Trophoblast cell (in vitro differentiated cells and primary cell): ENCODE data around the gene MCEE.
A peak's percentile ranks its signal among the peaks of the same experiment; 100 is the strongest.

ENCODE experiments used
- DNase-seq, 2 donors: peaks; one replicate each; pipeline ENCODE4 v3.0.0-alpha.2; 2016
- H2AFZ ChIP-seq: 2 replicates; pipeline ENCODE4 v1.6.1; 2013; ENCODE audit warnings: low read length, moderate library complexity, mild to moderate bottlenecking; ENCODE audit not compliant: insufficient read depth, poor library complexity
- H2AK5ac ChIP-seq: 2 replicates; pipeline ENCODE4 v1.6.1; 2013; ENCODE audit warnings: mild to moderate bottlenecking, low read length
- H2BK120ac ChIP-seq: 2 replicates; pipeline ENCODE4 v1.6.1; 2013; ENCODE audit warnings: low read length, mild to moderate bottlenecking, moderate library complexity; ENCODE audit not compliant: insufficient read depth, poor library complexity
- H2BK12ac ChIP-seq: 2 replicates; pipeline ENCODE4 v1.6.1; 2013; ENCODE audit warnings: mild to moderate bottlenecking, low read length, moderate library complexity
- H2BK5ac ChIP-seq: 2 replicates; pipeline ENCODE4 v1.6.1; 2013; ENCODE audit warnings: low read length, low read depth, moderate library complexity, mild to moderate bottlenecking; ENCODE audit not compliant: poor library complexity
- H3K14ac ChIP-seq: 2 replicates; pipeline ENCODE4 v1.6.1; 2013; ENCODE audit warnings: mild to moderate bottlenecking, low read length
- H3K18ac ChIP-seq: 2 replicates; pipeline ENCODE4 v1.6.1; 2013; ENCODE audit warnings: mild to moderate bottlenecking, low read length
- H3K23ac ChIP-seq: 2 replicates; pipeline ENCODE4 v1.6.1; 2013; ENCODE audit warnings: low read length
- H3K27ac ChIP-seq: 2 replicates; pipeline ENCODE4 v1.5.1; 2013; ENCODE audit warnings: low read depth, mild to moderate bottlenecking, inconsistent platforms, low read length, moderate library complexity
- H3K27me3 ChIP-seq: 2 replicates; pipeline ENCODE4 v1.6.1; 2013; ENCODE audit warnings: inconsistent platforms, mild to moderate bottlenecking, low read length, moderate library complexity; ENCODE audit not compliant: insufficient read depth
- H3K36me3 ChIP-seq, 2 experiments: 1 replicate in 1 of 2; 2 replicates in 1 of 2; pipeline ENCODE4 v1.6.1; 2013; ENCODE audit warnings: low read length in 2 of 2, mild to moderate bottlenecking in 2 of 2, moderate library complexity in 1 of 2; ENCODE audit not compliant: insufficient read depth in 2 of 2, control insufficient read depth in 1 of 2
- H3K4ac ChIP-seq: 2 replicates; pipeline ENCODE4 v1.6.1; 2013; ENCODE audit warnings: low read depth, mild to moderate bottlenecking, low read length, moderate library complexity
- H3K4me1 ChIP-seq, 2 experiments: 1 replicate in 1 of 2; 2 replicates in 1 of 2; pipeline ENCODE4 v1.6.1; 2013; ENCODE audit warnings: low read length in 2 of 2, mild to moderate bottlenecking in 2 of 2, moderate library complexity in 1 of 2; ENCODE audit not compliant: insufficient read depth in 2 of 2, control insufficient read depth in 1 of 2
- H3K4me2 ChIP-seq: 2 replicates; pipeline ENCODE4 v1.6.1; 2013; ENCODE audit warnings: inconsistent platforms, mild to moderate bottlenecking, low read length, moderate library complexity
- H3K4me3 ChIP-seq: 2 replicates; pipeline ENCODE4 v1.5.1; 2013; ENCODE audit warnings: mild to moderate bottlenecking, low read depth, low read length, inconsistent platforms
- H3K79me1 ChIP-seq: one replicate; pipeline ENCODE4 v1.6.1; 2013; ENCODE audit warnings: low read length
- H3K79me2 ChIP-seq: 2 replicates; pipeline ENCODE4 v1.6.1; 2013; ENCODE audit warnings: low read length, mild to moderate bottlenecking; ENCODE audit not compliant: control insufficient read depth, insufficient read depth, poor library complexity
- H3K9ac ChIP-seq: 2 replicates; pipeline ENCODE4 v1.6.1; 2013; ENCODE audit warnings: mild to moderate bottlenecking, low read length
- H3K9me3 ChIP-seq: 2 replicates; pipeline ENCODE4 v1.6.1; 2013; ENCODE audit warnings: low read depth, mild to moderate bottlenecking, control low read depth, inconsistent platforms, low read length; ENCODE audit not compliant: insufficient read depth
- H4K12ac ChIP-seq: 2 replicates; pipeline ENCODE4 v1.6.1; 2013; ENCODE audit warnings: low read depth, mild to moderate bottlenecking, low read length, moderate library complexity
- H4K8ac ChIP-seq: 2 replicates; pipeline ENCODE4 v1.6.1; 2013; ENCODE audit warnings: low read depth, mild to moderate bottlenecking, low read length, moderate library complexity
- H4K91ac ChIP-seq: one replicate; pipeline ENCODE4 v1.6.1; 2013; ENCODE audit warnings: low read depth, mild to moderate bottlenecking, low read length, moderate library complexity
- WGBS: extraction: QIAGEN DNeasy Blood & Tissue Kit; methylation state at CpG from one replicate; pipeline ENCODE4 v1.1.7; 2013; ENCODE audit warnings: missing lambda C conversion rate; ENCODE audit not compliant: insufficient read length, insufficient coverage; ENCODE audit errors: extremely low coverage; 5-methylcytosine and 5-hydroxymethylcytosine counted together

MCEE gene

DNA sequence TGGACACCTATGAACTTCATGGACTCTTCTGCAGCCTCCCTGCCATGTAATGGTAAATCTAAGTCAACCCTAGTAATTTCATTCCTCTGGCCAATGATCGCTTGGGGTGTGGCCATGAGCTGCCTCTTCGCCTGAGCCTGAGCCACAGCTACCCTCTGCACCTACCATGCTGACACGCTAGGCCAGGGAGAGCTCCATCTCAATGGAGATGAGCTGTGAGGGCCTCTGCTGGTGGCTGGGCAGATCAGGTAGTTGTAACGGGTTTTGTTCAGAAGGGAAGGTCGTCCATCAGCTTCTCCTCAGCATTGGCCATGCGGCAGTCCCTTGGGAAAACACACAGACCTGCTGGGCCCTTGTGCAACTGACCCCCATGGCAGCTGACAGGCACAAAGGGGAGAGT lies 24.8 kb upstream of the MCEE start:
- Histone ChIP-seq H3K27ac (no peak overlapping the region), H2AFZ (no peak overlapping the region)

GRCh38 chr2:71154279-71154678 lies 24.2 kb upstream of the MCEE start:
- no peak overlapping the region for H2BK12ac ChIP-seq
- H4K8ac ChIP-seq = no peak overlapping the region
- H3K4me3 ChIP-seq = no peak overlapping the region
- no peak overlapping the region for H3K14ac ChIP-seq
- no peak overlapping the region for H4K12ac ChIP-seq
- WGBS = no CpG with 5 or more reads among the region's 8 CpGs
- peaks cover 5 to 10% of the 10 kb centered on the region in 2 experiments for H3K36me3 ChIP-seq
- no peaks in the 10 kb centered on the region for H3K79me2 ChIP-seq
- H2BK5ac ChIP-seq = no peak overlapping the region
- H3K18ac ChIP-seq = no peak overlapping the region
- no peaks in the 10 kb centered on the region for H3K79me1 ChIP-seq
- no peak overlapping the region for H3K9ac ChIP-seq
- H2BK120ac ChIP-seq = no peak overlapping the region
- no peak overlapping the region for H2AK5ac ChIP-seq
- no peak overlapping the region for H3K4me2 ChIP-seq
- no peak overlapping the region for H3K23ac ChIP-seq
- no peak overlapping the region for H4K91ac ChIP-seq
- no peaks in the 10 kb centered on the region for H3K27me3 ChIP-seq
- H3K4ac ChIP-seq = no peak overlapping the region
- no peaks in the 10 kb centered on the region for H3K9me3 ChIP-seq
- no peak overlapping the region for H2AFZ ChIP-seq
- no peak overlapping the region for H3K27ac ChIP-seq
- DNase-seq = no peak
- H3K4me1 ChIP-seq = peaks cover 0 to 2% of the 10 kb centered on the region in 2 experiments

More for the DNA sequence above, 24.8 kb upstream of the MCEE start:
- no peak overlapping the region for H3K23ac ChIP-seq
- H2BK5ac ChIP-seq = no peak overlapping the region
- no peak overlapping the region for H4K91ac ChIP-seq
- H3K4me3 ChIP-seq = no peak overlapping the region
- H3K36me3 ChIP-seq = peaks cover 3 to 7% of the 10 kb centered on the region in 2 experiments
- peaks cover 0 to 2% of the 10 kb centered on the region in 2 experiments for H3K4me1 ChIP-seq
- no peak overlapping the region for H2AK5ac ChIP-seq
- H3K14ac ChIP-seq = no peak overlapping the region
- no peaks in the 10 kb centered on the region for H3K9me3 ChIP-seq
- no peaks in the 10 kb centered on the region for H3K79me1 ChIP-seq
- H3K27me3 ChIP-seq = no peaks in the 10 kb centered on the region
- H3K4ac ChIP-seq = no peak overlapping the region
- H3K18ac ChIP-seq = no peak overlapping the region
- H2BK120ac ChIP-seq = no peak overlapping the region
- no peak overlapping the region for H3K4me2 ChIP-seq
- H4K12ac ChIP-seq = no peak overlapping the region
- H4K8ac ChIP-seq = no peak overlapping the region
- H2BK12ac ChIP-seq = no peak overlapping the region
- peak; percentile 48 to 64 for DNase-seq
- no CpG with 5 or more reads among the region's 6 CpGs for WGBS
- no peaks in the 10 kb centered on the region for H3K79me2 ChIP-seq
- no peak overlapping the region for H3K9ac ChIP-seq

GRCh38 chr2:71153585-71154224 lies 23.7 kb upstream of the MCEE start:
- Histone ChIP-seq H3K27me3 (no peaks in the 10 kb centered on the region), H3K9me3 (no peaks in the 10 kb centered on the region), H3K4me3 (no peak overlapping the region), H3K4me2 (no peak overlapping the region), H4K8ac (no peak overlapping the region), H3K4me1 (peaks cover 0 to 2% of the 10 kb centered on the region in 2 experiments), H4K12ac (no peak overlapping the region), H2BK5ac (no peak overlapping the region), H3K23ac (no peak overlapping the region), H4K91ac (no peak overlapping the region), H3K14ac (no peak overlapping the region), H2AK5ac (no peak overlapping the region), H3K27ac (no peak overlapping the region), H3K9ac (no peak overlapping the region), H2BK120ac (no peak overlapping the region), H3K18ac (no peak overlapping the region), H3K79me2 (no peaks in the 10 kb centered on the region), H2AFZ (no peak overlapping the region), H2BK12ac (no peak overlapping the region), H3K36me3 (peaks cover 6 to 14% of the 10 kb centered on the region in 2 experiments), H3K4ac (no peak overlapping the region), H3K79me1 (no peaks in the 10 kb centered on the region)
- no peak for DNase-seq
- no CpG with 5 or more reads among the region's 11 CpGs for WGBS

- no peak overlapping the region for H2AFZ ChIP-seq
- H4K8ac ChIP-seq = no peak overlapping the region
- no peak overlapping the region for H2AK5ac ChIP-seq
- no peak overlapping the region for H4K91ac ChIP-seq
- no peak overlapping the region for H2BK12ac ChIP-seq
- no peak overlapping the region for H3K23ac ChIP-seq
- no peak overlapping the region for H2BK5ac ChIP-seq
- no peaks in the 10 kb centered on the region for H3K27me3 ChIP-seq
- H2BK120ac ChIP-seq = no peak overlapping the region
- peaks cover 12 to 23% of the 10 kb centered on the region in 2 experiments for H3K36me3 ChIP-seq
- no peaks in the 10 kb centered on the region for H3K79me1 ChIP-seq
- no peak overlapping the region for H4K12ac ChIP-seq
- H3K27ac ChIP-seq = no peak overlapping the region
- H3K4me1 ChIP-seq = no peaks in the 10 kb centered on the region
- WGBS = no CpG with 5 or more reads among the region's 1 CpG
- no peak overlapping the region for H3K14ac ChIP-seq
- H3K79me2 ChIP-seq = no peaks in the 10 kb centered on the region
- DNase-seq = no peak
- H3K18ac ChIP-seq = no peak overlapping the region
- H3K4me2 ChIP-seq = no peak overlapping the region
- no peak overlapping the region for H3K9ac ChIP-seq
- H3K4me3 ChIP-seq = no peak overlapping the region
- H3K9me3 ChIP-seq = no peaks in the 10 kb centered on the region
- no peak overlapping the region for H3K4ac ChIP-seq
Observed at GRCh38 chr2:71151620-71152019, 21.6 kb upstream of the MCEE start.
